HepG2 (cell line): ENCODE measurements around the gene CASKIN2. TPM values are rescaled to one million over a fixed set of nuclear protein-coding genes. Genes with fewer than 3 reads are reported as not detected.
A peak's percentile ranks its signal among the peaks of the same experiment; 100 is the strongest.

Experiments
- CHCHD3 ChIP-seq: sonication (generic); formaldehyde crosslinking; IDR thresholded peaks from 2 replicates; pipeline ENCODE4 v1.8.0; 2022; ENCODE audit warnings: mild to moderate bottlenecking, missing genetic modification reagents, moderate library complexity
- CREB1 ChIP-seq, 2 experiments: fragments of 450-650 bp in 1 of 2; IDR thresholded peaks; 2 replicates each; pipeline ENCODE4 v1.6.1; 2016 to 2017; ENCODE audit warnings: control low read depth in 1 of 2, mild to moderate bottlenecking in 1 of 2, missing compliant biosample characterization in 1 of 2, missing genetic modification characterization in 1 of 2
- DMAP1 ChIP-seq: IDR thresholded peaks from 2 replicates; pipeline ENCODE4 v1.6.1; 2016
- ESRRA ChIP-seq: sonication (generic); formaldehyde crosslinking; IDR thresholded peaks from 2 replicates; pipeline ENCODE4 v1.5.1; 2020; ENCODE audit warnings: mild to moderate bottlenecking, low read depth, missing genetic modification reagents
- GATAD1 ChIP-seq: IDR thresholded peaks from 2 replicates; pipeline ENCODE4 v1.6.1; 2016; ENCODE audit warnings: missing genetic modification reagents, missing compliant biosample characterization
- GTF2F1 ChIP-seq: fragments of 150-350 bp; IDR thresholded peaks from 2 replicates; pipeline ENCODE4 v1.6.1; 2014; ENCODE audit warnings: low read length
- HDAC1 ChIP-seq: sonication (generic); formaldehyde crosslinking; IDR thresholded peaks from 2 replicates; pipeline ENCODE4 v1.5.1; 2020; ENCODE audit warnings: mild to moderate bottlenecking, missing genetic modification reagents
- HNRNPH1 ChIP-seq: fragments of 200-400 bp; formaldehyde crosslinking; optimal IDR thresholded peaks from 2 replicates; pipeline ENCODE3; 2017; ENCODE audit warnings: mild to moderate bottlenecking, low read depth, low read length
- JUN ChIP-seq: sonication (generic); formaldehyde crosslinking; IDR thresholded peaks from 2 replicates; pipeline ENCODE4 v1.4.0; 2020; ENCODE audit warnings: mild to moderate bottlenecking, missing genetic modification reagents
- MYC ChIP-seq: sonication (generic); formaldehyde crosslinking; IDR thresholded peaks from 2 replicates; pipeline ENCODE4 v1.9.0; 2021; ENCODE audit warnings: missing genetic modification reagents, borderline replicate concordance
- RFXANK ChIP-seq: IDR thresholded peaks from 2 replicates; pipeline ENCODE4 v1.6.1; 2016
- SNAPC2 ChIP-seq: sonication (generic); formaldehyde crosslinking; IDR thresholded peaks from 2 replicates; pipeline ENCODE4 v1.8.1; 2022; ENCODE audit warnings: mild to moderate bottlenecking, missing genetic modification reagents
- SRSF1 ChIP-seq: fragments of 200-400 bp; formaldehyde crosslinking; optimal IDR thresholded peaks from 2 replicates; pipeline ENCODE3; 2017; ENCODE audit warnings: mild to moderate bottlenecking, low read depth, low read length, moderate library complexity
- SRY ChIP-seq: sonication (generic); formaldehyde crosslinking; IDR thresholded peaks from 2 replicates; pipeline ENCODE4 v1.8.0; 2022; ENCODE audit warnings: mild to moderate bottlenecking, missing genetic modification reagents
- ZC3H4 ChIP-seq: sonication (generic); formaldehyde crosslinking; IDR thresholded peaks from 2 replicates; pipeline ENCODE4 v1.4.0; 2020; ENCODE audit warnings: missing genetic modification reagents, borderline replicate concordance
- ZNF12 ChIP-seq: sonication (generic); formaldehyde crosslinking; IDR thresholded peaks from 2 replicates; pipeline ENCODE4 v1.5.0; 2020; ENCODE audit warnings: missing genetic modification reagents
- ZNF138 ChIP-seq: sonication (generic); formaldehyde crosslinking; IDR thresholded peaks from 2 replicates; pipeline ENCODE4 v1.5.0; 2020; ENCODE audit warnings: mild to moderate bottlenecking, low read depth, missing genetic modification reagents
- ZNF337 ChIP-seq: sonication (generic); formaldehyde crosslinking; IDR thresholded peaks from 2 replicates; pipeline ENCODE4 v1.5.1; 2020; ENCODE audit warnings: missing genetic modification reagents, low read depth, mild to moderate bottlenecking, borderline replicate concordance
- ZNF501 ChIP-seq: sonication (generic); formaldehyde crosslinking; IDR thresholded peaks from 2 replicates; pipeline ENCODE4 v1.5.1; 2020; ENCODE audit warnings: mild to moderate bottlenecking, moderate library complexity, missing genetic modification reagents
- ZNF530 ChIP-seq: sonication (generic); formaldehyde crosslinking; IDR thresholded peaks from 2 replicates; pipeline ENCODE4 v1.5.0; 2020; ENCODE audit warnings: low read depth, mild to moderate bottlenecking, missing genetic modification reagents
- ZNF674 ChIP-seq: sonication (generic); formaldehyde crosslinking; IDR thresholded peaks from 2 replicates; pipeline ENCODE4 v1.5.0; 2020; ENCODE audit warnings: low read depth, mild to moderate bottlenecking, missing genetic modification reagents
- ZNF816 ChIP-seq: sonication (generic); formaldehyde crosslinking; IDR thresholded peaks from 2 replicates; pipeline ENCODE4 v1.8.0; 2022; ENCODE audit warnings: missing genetic modification reagents, mild to moderate bottlenecking, borderline replicate concordance
- polyA plus RNA-seq, 8 experiments: library from polyadenylated mRNA; depleted of rRNA in 3 of 8; stranded (reverse) in 7 of 8; unstranded in 1 of 8; fragments of >200 nt; fragmentation: Illumina TruSeq in 4 of 8; extraction: Trizol in 4 of 8; gene quantifications; 2 replicates each; pipeline versions ENCODE4 v1.2.1 to v1.2.3, GENCODE V29; 2011 to 2016; ENCODE audit warnings: low read depth in 4 of 8, missing spikeins in 1 of 8, mixed read lengths in 1 of 8; ENCODE audit not compliant: insufficient read depth in 1 of 8
- total RNA-seq, 5 experiments: library from RNA; depleted of rRNA; stranded (reverse); fragments of >200 nt; fragmentation: Illumina TruSeq; extraction: Trizol; gene quantifications; 2 replicates each; pipeline ENCODE4 v1.2.3, GENCODE V29; 2016; ENCODE audit warnings: low read depth in 1 of 5
- TF ChIP-seq, protein P1 (sequence below), 2 experiments: fragments of 450-650 bp in 1 of 2; sonication (generic) in 1 of 2; formaldehyde crosslinking; IDR thresholded peaks; 2 replicates each; pipeline versions ENCODE4 v1.5.0 to v1.8.0; 2020 to 2022; ENCODE audit warnings: mild to moderate bottlenecking in 1 of 2, missing genetic modification reagents in 1 of 2
- TF ChIP-seq, protein P2 (sequence below): sonication (generic); formaldehyde crosslinking; conservative IDR thresholded peaks from 2 replicates; pipeline ENCODE4 v1.4.0; 2020; ENCODE audit warnings: missing genetic modification reagents
- TF ChIP-seq, protein P3 (sequence below): sonication (generic); formaldehyde crosslinking; IDR thresholded peaks from 2 replicates; pipeline ENCODE4 v1.4.0; 2020; ENCODE audit warnings: missing genetic modification reagents, borderline replicate concordance
- TF ChIP-seq, protein P4 (sequence below): sonication (generic); formaldehyde crosslinking; IDR thresholded peaks from 2 replicates; pipeline ENCODE4 v1.4.0; 2020; ENCODE audit warnings: low read depth, mild to moderate bottlenecking, missing genetic modification reagents

Gene CASKIN2
- total and polyA plus RNA-seq, 2 of the 13 experiments (the other 11 are each of a cell fraction or from before 2014, with no cell fraction given), result 5.2 to 7.8 TPM

DNA sequence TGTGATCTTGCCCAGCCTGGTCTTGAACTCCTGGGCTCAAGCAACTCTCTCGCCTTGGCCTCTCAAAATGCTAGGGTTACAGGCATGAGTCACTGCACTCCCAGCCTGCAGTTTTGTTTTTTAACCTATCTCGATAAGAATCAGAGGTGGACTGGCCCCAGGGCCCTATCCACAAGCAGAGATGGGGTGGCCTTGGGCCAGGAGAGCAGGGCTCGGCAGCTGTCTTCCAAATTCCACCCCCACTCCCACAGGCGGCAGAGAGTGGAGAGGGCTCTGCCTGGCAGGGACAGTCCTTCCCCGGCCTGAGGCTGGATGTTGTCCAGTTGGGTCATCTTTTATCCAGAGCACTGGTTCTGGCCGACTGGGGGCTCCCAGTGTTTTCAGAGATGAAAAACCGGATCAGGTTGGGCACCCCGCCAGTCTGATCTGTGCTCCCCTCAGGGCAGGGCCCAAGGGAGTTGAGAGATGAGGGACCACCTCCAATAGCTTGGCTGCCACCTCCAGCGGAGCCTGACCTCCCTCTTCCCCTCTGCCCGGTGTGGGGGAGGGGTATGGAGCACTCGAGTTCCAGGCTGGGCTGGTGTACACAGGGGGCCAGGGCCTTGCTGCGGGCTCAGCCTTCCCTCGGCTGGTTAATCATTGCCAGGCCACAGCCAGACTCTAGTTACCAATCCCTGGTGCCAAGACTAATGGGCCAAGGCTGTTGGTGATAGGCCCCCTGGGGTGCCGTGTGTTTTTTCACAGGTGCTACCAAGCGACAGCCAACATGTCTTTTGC lies 41.9 kb upstream of the CASKIN2 start (continued):
- TF ChIP-seq HNRNPH1, result peak; percentile 77
- TF ChIP-seq ZNF337 (CRISPR knock-in tag), result peak; percentile 63; the same call in 1 of the 2 replicates
- TF ChIP-seq, protein P1, sequence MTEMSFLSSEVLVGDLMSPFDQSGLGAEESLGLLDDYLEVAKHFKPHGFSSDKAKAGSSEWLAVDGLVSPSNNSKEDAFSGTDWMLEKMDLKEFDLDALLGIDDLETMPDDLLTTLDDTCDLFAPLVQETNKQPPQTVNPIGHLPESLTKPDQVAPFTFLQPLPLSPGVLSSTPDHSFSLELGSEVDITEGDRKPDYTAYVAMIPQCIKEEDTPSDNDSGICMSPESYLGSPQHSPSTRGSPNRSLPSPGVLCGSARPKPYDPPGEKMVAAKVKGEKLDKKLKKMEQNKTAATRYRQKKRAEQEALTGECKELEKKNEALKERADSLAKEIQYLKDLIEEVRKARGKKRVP (CRISPR knock-in tag; IDR thresholded peaks at IDR 0.05), result 0 out of 4 replicates have a peak, but pooled peaks of 1 of the 2 experiments have one; percentile 11
- TF ChIP-seq CHCHD3, result no peak
- TF ChIP-seq ZNF12 (CRISPR knock-in tag), result peak; percentile 27; the same call in 1 of the 2 replicates
- peak; percentile 94 for TF ChIP-seq ZNF501
- TF ChIP-seq ESRRA (CRISPR knock-in tag), result peak; percentile 92
- TF ChIP-seq DMAP1 (CRISPR knock-in tag), result peak; percentile 57; the same call in 1 of the 2 replicates
- no peak for TF ChIP-seq SRY (CRISPR knock-in tag)
- peak; percentile 77; the same call in 1 of the 2 replicates for TF ChIP-seq RFXANK (CRISPR knock-in tag)
- TF ChIP-seq JUN (CRISPR knock-in tag), result peak; percentile 30; the same call in 1 of the 2 replicates
- TF ChIP-seq ZNF530 (CRISPR knock-in tag), result no peak
- no peak for TF ChIP-seq ZC3H4
- TF ChIP-seq, protein P2, sequence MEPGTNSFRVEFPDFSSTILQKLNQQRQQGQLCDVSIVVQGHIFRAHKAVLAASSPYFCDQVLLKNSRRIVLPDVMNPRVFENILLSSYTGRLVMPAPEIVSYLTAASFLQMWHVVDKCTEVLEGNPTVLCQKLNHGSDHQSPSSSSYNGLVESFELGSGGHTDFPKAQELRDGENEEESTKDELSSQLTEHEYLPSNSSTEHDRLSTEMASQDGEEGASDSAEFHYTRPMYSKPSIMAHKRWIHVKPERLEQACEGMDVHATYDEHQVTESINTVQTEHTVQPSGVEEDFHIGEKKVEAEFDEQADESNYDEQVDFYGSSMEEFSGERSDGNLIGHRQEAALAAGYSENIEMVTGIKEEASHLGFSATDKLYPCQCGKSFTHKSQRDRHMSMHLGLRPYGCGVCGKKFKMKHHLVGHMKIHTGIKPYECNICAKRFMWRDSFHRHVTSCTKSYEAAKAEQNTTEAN, result no peak
- TF ChIP-seq, protein P3, sequence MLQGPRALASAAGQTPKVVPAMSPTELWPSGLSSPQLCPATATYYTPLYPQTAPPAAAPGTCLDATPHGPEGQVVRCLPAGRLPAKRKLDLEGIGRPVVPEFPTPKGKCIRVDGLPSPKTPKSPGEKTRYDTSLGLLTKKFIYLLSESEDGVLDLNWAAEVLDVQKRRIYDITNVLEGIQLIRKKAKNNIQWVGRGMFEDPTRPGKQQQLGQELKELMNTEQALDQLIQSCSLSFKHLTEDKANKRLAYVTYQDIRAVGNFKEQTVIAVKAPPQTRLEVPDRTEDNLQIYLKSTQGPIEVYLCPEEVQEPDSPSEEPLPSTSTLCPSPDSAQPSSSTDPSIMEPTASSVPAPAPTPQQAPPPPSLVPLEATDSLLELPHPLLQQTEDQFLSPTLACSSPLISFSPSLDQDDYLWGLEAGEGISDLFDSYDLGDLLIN (CRISPR knock-in tag), result no peak
- TF ChIP-seq HDAC1 (CRISPR knock-in tag), result peak; percentile 97
- TF ChIP-seq, protein P4, sequence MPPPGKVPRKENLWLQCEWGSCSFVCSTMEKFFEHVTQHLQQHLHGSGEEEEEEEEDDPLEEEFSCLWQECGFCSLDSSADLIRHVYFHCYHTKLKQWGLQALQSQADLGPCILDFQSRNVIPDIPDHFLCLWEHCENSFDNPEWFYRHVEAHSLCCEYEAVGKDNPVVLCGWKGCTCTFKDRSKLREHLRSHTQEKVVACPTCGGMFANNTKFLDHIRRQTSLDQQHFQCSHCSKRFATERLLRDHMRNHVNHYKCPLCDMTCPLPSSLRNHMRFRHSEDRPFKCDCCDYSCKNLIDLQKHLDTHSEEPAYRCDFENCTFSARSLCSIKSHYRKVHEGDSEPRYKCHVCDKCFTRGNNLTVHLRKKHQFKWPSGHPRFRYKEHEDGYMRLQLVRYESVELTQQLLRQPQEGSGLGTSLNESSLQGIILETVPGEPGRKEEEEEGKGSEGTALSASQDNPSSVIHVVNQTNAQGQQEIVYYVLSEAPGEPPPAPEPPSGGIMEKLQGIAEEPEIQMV (CRISPR knock-in tag), result peak; percentile 70; the same call in 1 of the 2 replicates
- no peak for TF ChIP-seq GTF2F1
- peak; percentile 46 for TF ChIP-seq SRSF1
- TF ChIP-seq ZNF816 (CRISPR knock-in tag), result peak; percentile 37; the same call in 1 of the 2 replicates
- TF ChIP-seq ZNF674 (CRISPR knock-in tag), result no peak
- no peak for TF ChIP-seq CREB1 (IDR thresholded peaks at IDR 0.05)
- TF ChIP-seq CREB1 (CRISPR knock-in tag; IDR thresholded peaks at IDR 0.05), result no peak
- peak; percentile 71 for TF ChIP-seq GATAD1
- no peak for TF ChIP-seq ZNF138
- peak; percentile 73; the same call in 1 of the 2 replicates for TF ChIP-seq MYC (CRISPR knock-in tag)
- TF ChIP-seq SNAPC2 (CRISPR knock-in tag), result peak; percentile 96; the same call in 1 of the 2 replicates
